GM23338 (cell line): ENCODE measurements around the gene DDX25.

Experiments
- CREB1 ChIP-seq: fragments of 250-450 bp; sonication (Bioruptor Pico); IDR thresholded peaks from 2 replicates; pipeline ENCODE4 v1.5.0; 2020; ENCODE audit warnings: low read depth, mild to moderate bottlenecking, moderate library complexity
- CTCF ChIP-seq, 2 experiments: fragments of 200-600 bp in 1 of 2; sonication (generic) in 1 of 2; conservative IDR thresholded peaks; 2 replicates each; pipeline versions ENCODE4 v1.5.1 to v1.6.1; 2016 to 2017; ENCODE audit warnings: antibody characterized with exemption in 2 of 2, low read depth in 2 of 2, mild to moderate bottlenecking in 2 of 2, moderate library complexity in 1 of 2
- ETS1 ChIP-seq: IDR thresholded peaks from 2 replicates; pipeline ENCODE4 v1.6.1; 2016; ENCODE audit warnings: antibody characterized with exemption
- EZH2 ChIP-seq: fragments of 200-600 bp; sonication (generic); IDR thresholded peaks from one replicate; pipeline ENCODE4 v1.8.0; 2017; ENCODE audit warnings: antibody characterized with exemption, mild to moderate bottlenecking, low read depth; ENCODE audit not compliant: unreplicated experiment
- EZH2phosphoT487 ChIP-seq: fragments of 200-600 bp; sonication (generic); IDR thresholded peaks from one replicate; pipeline ENCODE4 v1.8.1; 2018; ENCODE audit warnings: antibody characterized with exemption; ENCODE audit not compliant: unreplicated experiment
- JUNB ChIP-seq: IDR thresholded peaks from one replicate; pipeline ENCODE4 v1.6.1; 2016; ENCODE audit warnings: antibody characterized with exemption; ENCODE audit not compliant: unreplicated experiment
- POLR2AphosphoS5 ChIP-seq: IDR thresholded peaks from 2 replicates; pipeline ENCODE4 v1.6.1; 2016; ENCODE audit warnings: antibody characterized with exemption, low read depth
- REST ChIP-seq: IDR thresholded peaks from one replicate; pipeline ENCODE4 v1.6.1; 2018; ENCODE audit warnings: antibody characterized with exemption; ENCODE audit not compliant: unreplicated experiment
- ZNF114 ChIP-seq: fragments of 250-450 bp; sonication (Bioruptor Pico); IDR thresholded peaks from 2 replicates; pipeline ENCODE4 v1.5.0; 2020; ENCODE audit warnings: mild to moderate bottlenecking, moderate library complexity

DNA sequence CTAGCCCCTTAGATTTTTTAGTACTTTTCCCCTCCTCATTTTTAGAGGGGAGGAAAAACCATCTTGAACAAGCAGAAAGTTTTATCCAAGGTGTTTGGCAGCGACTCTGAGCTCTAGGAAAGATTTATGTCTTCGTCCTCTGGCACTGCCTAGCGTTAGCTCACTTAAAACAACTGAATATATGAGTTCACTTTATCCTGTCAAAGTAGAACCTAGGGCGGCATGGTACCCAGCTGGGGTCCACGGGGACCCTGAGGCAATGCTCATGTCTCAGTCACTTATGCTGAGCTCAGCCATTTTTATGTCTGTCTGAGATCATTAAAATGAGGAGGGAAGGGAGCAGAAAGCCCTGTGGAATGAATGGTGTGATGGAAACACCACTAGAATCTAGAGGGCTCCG lies 27.4 kb downstream of the DDX25 start:
- TF ChIP-seq CTCF (conservative IDR thresholded peaks at IDR 0.05; ENCODE audit: low read depth in 2 of 2) (no peak), CREB1 (CRISPR knock-in tag) (no peak), EZH2 (no peak), POLR2AphosphoS5 (no peak), REST (no peak), EZH2phosphoT487 (no peak), ZNF114 (CRISPR knock-in tag) (no peak), JUNB (no peak), ETS1 (no peak)
